ENCODE measurements around the gene IDE. TPM values are rescaled to one million over a fixed set of nuclear protein-coding genes. Genes with fewer than 3 reads are reported as not detected.
"Not testable (repeated sequence)": the region's sequence is repeated elsewhere in the genome, so short reads cannot be mapped to it uniquely, and the experiment has no call there.

The IDE gene
- total RNA-seq, 1 donor from 2014 or later, result 19.7 TPM

GRCh38 chr10:92418891-92419290, 155.0 kb downstream of the IDE start:
- no peak for DNase-seq

DNA sequence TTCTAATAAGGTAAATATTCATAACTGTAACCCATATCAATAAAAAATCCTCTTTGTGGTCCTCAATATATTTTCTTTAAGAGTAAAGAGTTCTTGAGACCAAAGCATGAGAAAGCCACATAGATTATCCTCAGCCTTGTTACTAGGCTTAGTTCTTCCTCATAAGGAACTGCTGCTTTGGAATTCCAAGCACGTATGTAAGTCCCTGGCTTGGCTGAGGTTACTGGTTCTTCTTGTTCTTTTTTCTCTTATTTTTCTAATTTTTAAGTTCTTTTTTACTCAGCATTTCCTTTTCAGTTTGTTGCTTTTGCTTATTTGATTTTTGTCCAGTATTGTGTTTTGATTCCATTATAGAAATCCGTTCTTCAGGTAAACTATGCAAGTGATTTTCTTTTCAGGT, 155.7 kb downstream of the IDE start:
- no peak for DNase-seq

DNA sequence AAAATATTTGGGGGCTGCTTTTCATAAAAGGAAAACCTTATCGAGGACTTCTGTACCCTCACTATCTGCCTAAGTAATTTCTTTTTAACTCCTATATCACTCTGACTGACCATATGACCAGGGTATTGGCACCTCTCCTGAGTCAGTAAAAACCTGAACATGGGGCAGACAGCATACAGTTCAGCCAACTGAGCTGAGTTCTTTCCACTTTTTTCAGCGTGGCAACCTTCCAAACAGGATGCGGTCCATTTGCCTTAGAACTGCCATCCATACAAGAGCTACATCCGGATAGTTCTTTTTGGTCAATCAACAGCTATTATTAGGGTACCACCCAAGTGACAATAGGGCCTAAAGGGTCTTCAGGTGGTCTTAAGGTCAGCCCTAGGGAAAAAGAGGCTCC, 160.4 kb downstream of the IDE start:
- no peak for DNase-seq

GRCh38 chr10:92413011-92413410, 160.9 kb downstream of the IDE start:
- no peak for DNase-seq

- no peak for DNase-seq
Observed at GRCh38 chr10:92411406-92411805, 162.5 kb downstream of the IDE start.

- no peak for DNase-seq
Observed at GRCh38 chr10:92410501-92410900, 163.4 kb downstream of the IDE start.

DNA sequence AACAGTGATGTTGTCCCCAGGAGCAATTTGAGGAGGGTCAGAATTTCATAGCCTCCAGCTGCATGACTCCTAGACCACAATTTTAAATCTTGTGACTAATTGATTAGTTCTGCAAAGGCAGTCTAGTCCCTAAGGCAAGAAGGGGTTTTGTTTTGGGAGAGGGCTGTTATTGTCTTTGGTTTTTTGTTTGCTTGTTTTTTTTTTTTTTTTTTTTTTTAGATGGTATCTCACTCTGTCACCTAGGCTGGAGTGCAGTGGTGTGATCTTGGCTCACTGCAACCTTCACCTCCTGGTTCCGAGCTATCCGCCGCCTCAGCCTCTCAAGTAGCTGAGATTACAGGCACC, 165.9 kb downstream of the IDE start:
- DNase-seq, result no peak

- no peak for DNase-seq
Observed at GRCh38 chr10:92407305-92408016, 166.4 kb downstream of the IDE start.

DNA sequence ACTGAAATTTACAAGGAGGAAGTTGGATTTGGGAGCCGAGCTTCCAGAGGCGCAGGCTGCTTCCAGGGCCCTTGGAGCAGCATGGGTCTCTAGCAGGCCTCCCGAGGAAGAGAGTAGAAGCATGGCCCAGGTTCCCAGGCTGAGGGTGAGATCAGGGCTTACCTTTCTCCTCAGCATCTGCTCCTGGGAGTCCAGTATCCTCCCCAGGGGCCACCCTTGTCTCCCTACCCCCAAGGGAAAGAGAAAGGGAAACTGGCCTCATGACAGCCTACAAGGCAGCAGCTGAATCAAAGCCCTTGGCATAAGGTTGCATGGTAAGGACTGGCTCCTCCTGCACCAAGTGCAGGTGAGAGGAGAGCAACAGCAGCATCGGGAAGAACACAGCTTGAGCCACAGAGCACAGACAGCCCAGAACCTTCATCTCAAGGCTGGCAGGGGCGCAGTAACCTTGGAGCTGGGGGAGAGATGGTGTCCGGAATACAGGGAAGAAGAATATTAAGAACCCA, 168.4 kb downstream of the IDE start:
- DNase-seq, result no peak

DNA sequence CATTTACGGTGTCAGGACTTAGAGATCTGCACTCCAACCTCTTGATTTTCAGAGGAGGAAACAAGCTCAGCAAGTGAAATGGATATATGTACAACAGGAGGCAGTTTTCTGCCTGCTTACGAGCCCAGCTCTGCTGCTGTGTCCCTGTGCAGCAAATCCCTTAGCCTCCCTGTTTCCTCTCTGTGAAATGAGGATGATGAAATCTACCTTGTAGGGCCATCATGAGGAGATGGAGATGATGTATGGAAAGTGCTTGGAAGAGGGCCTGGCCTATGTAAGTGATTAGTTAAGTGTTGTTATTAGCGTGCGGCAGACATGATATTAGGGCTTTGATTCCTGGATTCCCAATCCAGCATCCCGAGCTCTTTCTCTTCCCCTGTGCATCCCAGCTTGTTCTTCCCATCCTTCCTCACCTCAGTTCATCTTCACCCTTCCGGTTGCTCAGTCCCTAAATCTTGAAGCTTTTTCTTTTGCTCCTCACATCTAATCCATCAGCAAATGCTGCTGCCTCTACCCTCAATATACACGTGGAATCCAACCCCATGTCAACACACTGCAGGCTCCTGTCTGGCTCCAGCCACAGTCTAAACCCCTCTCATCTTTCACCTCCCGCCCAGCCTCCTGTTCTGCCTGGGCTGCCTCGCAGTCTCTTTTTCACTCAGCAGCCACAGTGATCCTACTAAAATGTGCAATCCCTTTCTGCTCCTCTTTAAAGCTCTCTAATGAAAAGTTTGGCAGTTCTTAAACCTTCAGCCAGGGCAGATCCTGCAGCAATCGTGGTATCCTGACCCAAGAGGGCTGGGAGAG, 169.1 kb downstream of the IDE start:
- DNase-seq, result no peak

GRCh38 chr10:92402234-92402633, 171.7 kb downstream of the IDE start:
- DNase-seq, result not testable (repeated sequence)

Other genes starting within 250 kb of the IDE start
- gene KIF11, start 19.0 kb upstream of the IDE start, total RNA-seq, result 7.3 TPM
- 1.6 TPM for gene HHEX, start 115.9 kb upstream of the IDE start, total RNA-seq

All from occipital lobe (tissue), 2 donors.